ES-I3 (cell line): ENCODE results near the gene CERS6.
"Not testable (repeated sequence)": the region's sequence is repeated elsewhere in the genome, so short reads cannot be mapped to it uniquely, and the experiment has no call there.

Experiments used
- H3K36me3 ChIP-seq: 2 replicates; pipeline ENCODE4 v1.6.1; 2013; ENCODE audit warnings: mild to moderate bottlenecking, low read length, control low read depth, moderate library complexity; ENCODE audit not compliant: insufficient read depth
- H3K4me1 ChIP-seq: 2 replicates; pipeline ENCODE4 v1.6.1; 2013; ENCODE audit warnings: mild to moderate bottlenecking, control low read depth, low read length; ENCODE audit not compliant: insufficient read depth
- H3K9ac ChIP-seq: 2 replicates; pipeline ENCODE4 v1.6.1; 2013; ENCODE audit warnings: low read depth, mild to moderate bottlenecking, low read length, moderate library complexity
- H3K9me3 ChIP-seq: 2 replicates; pipeline ENCODE4 v1.6.1; 2013; ENCODE audit warnings: mild to moderate bottlenecking, low read length, moderate library complexity; ENCODE audit not compliant: control insufficient read depth, insufficient read depth

Gene CERS6

GRCh38 chr2:168652997-168653921 is 197.2 kb downstream of the CERS6 start:
- H3K4me1 ChIP-seq = peaks cover 14% of the 10 kb centered on the region
- no peaks in the 10 kb centered on the region for H3K36me3 ChIP-seq
- H3K9me3 ChIP-seq = no peaks in the 10 kb centered on the region
- H3K9ac ChIP-seq = no peak overlapping the region

- H3K9me3 ChIP-seq = no peaks in the 10 kb centered on the region
- H3K9ac ChIP-seq = no peak overlapping the region
- H3K36me3 ChIP-seq = no peaks in the 10 kb centered on the region
- peaks cover 4% of the 10 kb centered on the region; the same call in 1 of the 2 replicates for H3K4me1 ChIP-seq
Measured at GRCh38 chr2:168654705-168655104, 198.6 kb downstream of the CERS6 start.

GRCh38 chr2:168655207-168655606 is 199.1 kb downstream of the CERS6 start:
- Histone ChIP-seq H3K36me3 (no peaks in the 10 kb centered on the region), H3K4me1 (0 out of 2 replicates have a peak, but pooled peaks cover 2% of the 10 kb centered on the region), H3K9me3 (no peaks in the 10 kb centered on the region), H3K9ac (no peak overlapping the region)

GRCh38 chr2:168657378-168657777 is 201.3 kb downstream of the CERS6 start:
- H3K9me3 ChIP-seq, H3K36me3 ChIP-seq, H3K9ac ChIP-seq: not testable (repeated sequence)
- peaks cover 19% of the 10 kb centered on the region for H3K4me1 ChIP-seq

- Histone ChIP-seq H3K9ac (no peak overlapping the region), H3K4me1 (peaks cover 19% of the 10 kb centered on the region), H3K9me3 (no peaks in the 10 kb centered on the region), H3K36me3 (no peaks in the 10 kb centered on the region)
Measured at GRCh38 chr2:168658706-168659105, 202.6 kb downstream of the CERS6 start.

GRCh38 chr2:168660870-168661862 is 205.1 kb downstream of the CERS6 start:
- H3K9ac ChIP-seq = no peak overlapping the region
- H3K36me3 ChIP-seq = no peaks in the 10 kb centered on the region
- H3K9me3 ChIP-seq = no peaks in the 10 kb centered on the region
- H3K4me1 ChIP-seq = peaks cover 19% of the 10 kb centered on the region

- Histone ChIP-seq H3K36me3 (no peaks in the 10 kb centered on the region), H3K4me1 (peaks cover 19% of the 10 kb centered on the region), H3K9me3 (no peaks in the 10 kb centered on the region), H3K9ac (no peak overlapping the region)
Measured at GRCh38 chr2:168661863-168662256, 205.8 kb downstream of the CERS6 start.

GRCh38 chr2:168662651-168663208 is 206.7 kb downstream of the CERS6 start:
- no peak overlapping the region for H3K9ac ChIP-seq
- H3K9me3 ChIP-seq = no peaks in the 10 kb centered on the region
- H3K4me1 ChIP-seq = peaks cover 19% of the 10 kb centered on the region
- no peaks in the 10 kb centered on the region for H3K36me3 ChIP-seq

GRCh38 chr2:168663993-168664392 is 207.9 kb downstream of the CERS6 start:
- H3K9ac ChIP-seq = no peak overlapping the region
- H3K36me3 ChIP-seq = no peaks in the 10 kb centered on the region
- no peaks in the 10 kb centered on the region for H3K9me3 ChIP-seq
- H3K4me1 ChIP-seq = peaks cover 19% of the 10 kb centered on the region

- not testable (repeated sequence) for H3K36me3 ChIP-seq, H3K9ac ChIP-seq, H3K9me3 ChIP-seq
- H3K4me1 ChIP-seq = peaks cover 19% of the 10 kb centered on the region
Measured at GRCh38 chr2:168664715-168665114, 208.6 kb downstream of the CERS6 start.

- peaks cover 7% of the 10 kb centered on the region for H3K4me1 ChIP-seq
- no peak overlapping the region for H3K9ac ChIP-seq
- no peaks in the 10 kb centered on the region for H3K36me3 ChIP-seq
- H3K9me3 ChIP-seq = no peaks in the 10 kb centered on the region
Measured at GRCh38 chr2:168666339-168666738, 210.3 kb downstream of the CERS6 start.

GRCh38 chr2:168667156-168667555 is 211.1 kb downstream of the CERS6 start:
- H3K9ac ChIP-seq = no peak overlapping the region

GRCh38 chr2:168669151-168669550 is 213.1 kb downstream of the CERS6 start:
- Histone ChIP-seq H3K9me3 (no peaks in the 10 kb centered on the region), H3K9ac (no peak overlapping the region), H3K4me1 (no peaks in the 10 kb centered on the region), H3K36me3 (no peaks in the 10 kb centered on the region)

More at GRCh38 chr2:168667156-168667555, 211.1 kb downstream of the CERS6 start:
- Histone ChIP-seq H3K4me1 (no peaks in the 10 kb centered on the region), H3K9me3 (no peaks in the 10 kb centered on the region), H3K36me3 (no peaks in the 10 kb centered on the region)

GRCh38 chr2:168670478-168670877 is 214.4 kb downstream of the CERS6 start:
- Histone ChIP-seq H3K9me3 (no peaks in the 10 kb centered on the region), H3K36me3 (no peaks in the 10 kb centered on the region; the same call in 1 of the 2 replicates), H3K4me1 (no peaks in the 10 kb centered on the region), H3K9ac (no peak overlapping the region)
